H1 (cell line): ENCODE measurements around the gene LTBP1. TPM values are rescaled to one million over a fixed set of nuclear protein-coding genes. Genes with fewer than 3 reads are reported as not detected.

Experiments
- CTCF ChIA-PET: fragments of 300-600 bp; sonication (Branson Sonifier 250); formaldehyde crosslinking; loops from one replicate; lab custom pipeline; 2021; ENCODE audit not compliant: partially characterized antibody; lab: Charles Lee
- POLR2A ChIA-PET: fragments of 300-600 bp; sonication (Branson Sonifier 250); formaldehyde crosslinking; loops from one replicate; lab custom pipeline; 2021; ENCODE audit warnings: inconsistent platforms; ENCODE audit not compliant: partially characterized antibody; lab: Charles Lee
- DNase-seq, 2 experiments: peaks; one replicate each; pipeline versions ENCODE4 v3.0.0 to v3.0.0-alpha.2; 2010 to 2022; ENCODE audit warnings: low spot score in 2 of 2, low read depth in 1 of 2, mixed read lengths in 1 of 2
- FAIRE-seq: peaks from 2 replicates; lab custom pipeline; 2011; peaks lifted over from hg19 to GRCh38; lab: Jason Lieb, UNC
- H2AFZ ChIP-seq: 2 replicates; pipeline ENCODE4 v1.8.1; 2012; ENCODE audit warnings: low read length, inconsistent platforms
- H2AK5ac ChIP-seq: 2 replicates; pipeline ENCODE4 v1.6.1; 2013; ENCODE audit warnings: low read depth, low read length
- H2BK120ac ChIP-seq: replicated peaks from 2 replicates; pipeline ENCODE3; 2013; ENCODE audit warnings: low read depth, low read length, inconsistent platforms
- H2BK12ac ChIP-seq: 2 replicates; pipeline ENCODE4 v1.6.1; 2013; ENCODE audit warnings: low read depth, low read length
- H2BK15ac ChIP-seq: 2 replicates; pipeline ENCODE4 v1.6.1; 2013; ENCODE audit warnings: low read length
- H2BK20ac ChIP-seq: 2 replicates; pipeline ENCODE4 v1.6.1; 2013; ENCODE audit warnings: low read length
- H2BK5ac ChIP-seq: 2 replicates; pipeline ENCODE4 v1.6.1; 2013; ENCODE audit warnings: low read depth, low read length
- H3K14ac ChIP-seq: 2 replicates; pipeline ENCODE4 v1.6.1; 2013; ENCODE audit warnings: inconsistent platforms; ENCODE audit not compliant: insufficient read length
- H3K18ac ChIP-seq: 2 replicates; pipeline ENCODE4 v1.6.1; 2013; ENCODE audit warnings: low read length; ENCODE audit errors: extremely low read depth
- H3K23ac ChIP-seq: 2 replicates; pipeline ENCODE4 v1.6.1; 2013; ENCODE audit warnings: inconsistent platforms; ENCODE audit not compliant: insufficient read length
- H3K23me2 ChIP-seq: 2 replicates; pipeline ENCODE4 v1.6.1; 2013; ENCODE audit warnings: low read depth, low read length
- H3K27ac ChIP-seq: 2 replicates; pipeline ENCODE4 v1.6.1; 2011; ENCODE audit warnings: low read depth, low read length, inconsistent platforms
- H3K27me3 ChIP-seq, 4 experiments: replicated peaks in 1 of 4; 1 replicate in 1 of 4; 2 replicates in 3 of 4; pipeline versions ENCODE4 v1.6.1 to v1.8.1; 2011 to 2013; ENCODE audit warnings: low read length in 3 of 4, mild to moderate bottlenecking in 3 of 4, inconsistent platforms in 2 of 4, mixed read lengths in 2 of 4, moderate library complexity in 1 of 4; ENCODE audit not compliant: control insufficient read depth in 3 of 4, insufficient read depth in 3 of 4; ENCODE audit errors: extremely low read depth in 1 of 4
- H3K36me3 ChIP-seq, 4 experiments: 2 replicates each; pipeline versions ENCODE4 v1.6.1 to v1.8.1; 2011 to 2013; ENCODE audit warnings: mild to moderate bottlenecking in 4 of 4, low read length in 3 of 4, moderate library complexity in 2 of 4, control low read depth in 1 of 4, inconsistent platforms in 1 of 4; ENCODE audit not compliant: insufficient read depth in 4 of 4, control insufficient read depth in 2 of 4
- H3K4ac ChIP-seq: replicated peaks from 2 replicates; pipeline ENCODE3; 2013; ENCODE audit warnings: low read length, low read depth, mixed read lengths, inconsistent platforms; ENCODE audit not compliant: insufficient read length
- H3K4me1 ChIP-seq, 4 experiments: replicated peaks in 1 of 4; 1 replicate in 1 of 4; 2 replicates in 3 of 4; pipeline versions ENCODE4 v1.6.1 to v1.8.1; 2011 to 2013; ENCODE audit warnings: low read length in 3 of 4, inconsistent platforms in 2 of 4, mixed read lengths in 1 of 4; ENCODE audit not compliant: insufficient read depth in 4 of 4, control insufficient read depth in 3 of 4
- H3K4me2 ChIP-seq, 2 experiments: 2 replicates each; pipeline versions ENCODE4 v1.6.1 to v1.8.1; 2011 to 2013; ENCODE audit warnings: low read depth in 2 of 2, low read length in 2 of 2, control low read depth in 1 of 2, inconsistent platforms in 1 of 2, mild to moderate bottlenecking in 1 of 2; ENCODE audit not compliant: insufficient read depth in 1 of 2
- H3K4me3 ChIP-seq, 4 experiments: fragments of 200-600, 300-600 bp in 1 of 4; sonication (generic), shearing (Covaris generic), sonication (Bioruptor Twin) in 1 of 4; 2 replicates each; pipeline versions ENCODE4 v1.5.1 to v1.8.1; 2011 to 2016; ENCODE audit warnings: low read length in 4 of 4, low read depth in 3 of 4, control low read depth in 2 of 4, inconsistent platforms in 2 of 4, mild to moderate bottlenecking in 2 of 4, mixed read lengths in 1 of 4, moderate library complexity in 1 of 4; ENCODE audit not compliant: insufficient read depth in 2 of 4; ENCODE audit errors: extremely low read depth in 1 of 4
- H3K56ac ChIP-seq: replicated peaks from 2 replicates; pipeline ENCODE3; 2013; ENCODE audit warnings: low read depth, mild to moderate bottlenecking, mixed read lengths, low read length, inconsistent platforms; ENCODE audit not compliant: insufficient read length
- H3K79me1 ChIP-seq: 2 replicates; pipeline ENCODE4 v1.6.1; 2013; ENCODE audit warnings: low read depth, low read length, control low read depth
- H3K79me2 ChIP-seq, 2 experiments: 2 replicates each; pipeline versions ENCODE4 v1.6.1 to v1.8.1; 2012 to 2013; ENCODE audit warnings: low read length in 2 of 2, mild to moderate bottlenecking in 2 of 2, inconsistent platforms in 1 of 2; ENCODE audit not compliant: insufficient read depth in 2 of 2, control insufficient read depth in 1 of 2
- H3K9ac ChIP-seq, 4 experiments: replicated peaks in 1 of 4; 1 replicate in 1 of 4; 2 replicates in 3 of 4; pipeline versions ENCODE4 v1.6.1 to v1.8.1; 2011 to 2013; ENCODE audit warnings: low read depth in 3 of 4, low read length in 3 of 4, control low read depth in 2 of 4, mild to moderate bottlenecking in 2 of 4, moderate library complexity in 2 of 4, inconsistent platforms in 1 of 4; ENCODE audit errors: extremely low read depth in 1 of 4
- H3K9me3 ChIP-seq, 2 experiments: 2 replicates each; pipeline versions ENCODE4 v1.6.1 to v1.8.1; 2012 to 2013; ENCODE audit warnings: mild to moderate bottlenecking in 2 of 2, moderate library complexity in 2 of 2, control low read depth in 1 of 2, inconsistent platforms in 1 of 2, low read depth in 1 of 2, low read length in 1 of 2, mixed read lengths in 1 of 2; ENCODE audit not compliant: insufficient read depth in 2 of 2
- H4K20me1 ChIP-seq, 2 experiments: replicated peaks in 1 of 2; 2 replicates each; pipeline versions ENCODE3 to v1.8.1; 2011 to 2013; ENCODE audit warnings: inconsistent platforms in 2 of 2, low read length in 2 of 2, mild to moderate bottlenecking in 1 of 2; ENCODE audit not compliant: insufficient read depth in 2 of 2, control insufficient read depth in 1 of 2
- H4K5ac ChIP-seq: 2 replicates; pipeline ENCODE4 v1.6.1; 2013; ENCODE audit warnings: low read length, low read depth, mixed read lengths, inconsistent platforms; ENCODE audit not compliant: insufficient read length
- H4K8ac ChIP-seq: 2 replicates; pipeline ENCODE4 v1.8.0; 2013; ENCODE audit warnings: mild to moderate bottlenecking, moderate library complexity, low read length, inconsistent platforms; ENCODE audit not compliant: insufficient read depth; ENCODE audit errors: extremely low read depth
- H4K91ac ChIP-seq: replicated peaks from 2 replicates; pipeline ENCODE3; 2013; ENCODE audit warnings: low read length, mixed read lengths, inconsistent platforms; ENCODE audit not compliant: insufficient read length
- ASH2L ChIP-seq: fragments of 200-600, 300-600 bp; sonication (generic); IDR thresholded peaks from one replicate; pipeline ENCODE4 v1.7.1; 2017; ENCODE audit warnings: low read length
- CEBPB ChIP-seq: IDR thresholded peaks from 2 replicates; pipeline ENCODE4 v1.6.1; 2012; ENCODE audit warnings: low read depth, low read length
- CHD2 ChIP-seq: IDR thresholded peaks from 2 replicates; pipeline ENCODE4 v1.6.1; 2012; ENCODE audit warnings: low read length, improper control_type of control experiment
- E2F6 ChIP-seq: IDR thresholded peaks from 2 replicates; pipeline ENCODE4 v1.6.1; 2012; ENCODE audit warnings: inconsistent platforms
- HDAC2 ChIP-seq, 2 experiments: fragments of 300-600 bp in 1 of 2; sonication (generic) in 1 of 2; IDR thresholded peaks; 2 replicates each; pipeline ENCODE4 v1.6.1; 2011 to 2012; ENCODE audit warnings: low read depth in 2 of 2, low read length in 2 of 2, mild to moderate bottlenecking in 2 of 2, moderate library complexity in 2 of 2, borderline replicate concordance in 1 of 2, inconsistent platforms in 1 of 2
- NANOG ChIP-seq: IDR thresholded peaks from 2 replicates; pipeline ENCODE4 v1.6.1; 2011; ENCODE audit warnings: low read length, low read depth, mild to moderate bottlenecking, inconsistent platforms; ENCODE audit not compliant: insufficient read depth, poor library complexity, severe bottlenecking
- PHF8 ChIP-seq: fragments of 200-600 bp; sonication (generic); conservative IDR thresholded peaks from 2 replicates; pipeline ENCODE4 v1.7.1; 2012; ENCODE audit warnings: low read depth, mild to moderate bottlenecking, inconsistent platforms, low read length, moderate library complexity
- POLR2A ChIP-seq, 2 experiments: IDR thresholded peaks; 1 replicate in 1 of 2; 2 replicates in 1 of 2; pipeline ENCODE4 v1.6.1; 2011; ENCODE audit warnings: low read depth in 2 of 2, low read length in 2 of 2, mild to moderate bottlenecking in 2 of 2; ENCODE audit errors: control extremely low read depth in 1 of 2
- RXRA ChIP-seq: IDR thresholded peaks from 2 replicates; pipeline ENCODE4 v1.6.1; 2011; ENCODE audit warnings: low read depth, mild to moderate bottlenecking, low read length, moderate library complexity; ENCODE audit not compliant: insufficient read depth
- SP1 ChIP-seq: IDR thresholded peaks from 2 replicates; pipeline ENCODE4 v1.6.1; 2011; ENCODE audit warnings: low read depth, low read length
- TCF12 ChIP-seq: IDR thresholded peaks from 2 replicates; pipeline ENCODE4 v1.6.1; 2011; ENCODE audit warnings: low read depth, mild to moderate bottlenecking, low read length
- WGBS, 2 experiments: shearing (Covaris generic) in 1 of 2; methylation state at CpG; one replicate each; pipeline versions ENCODE4 v1.1.6 to v1.1.7; 2013 to 2015; ENCODE audit warnings: low lambda C conversion rate in 2 of 2, mixed read lengths in 2 of 2, inconsistent platforms in 1 of 2, low coverage in 1 of 2, missing lambda C conversion rate in 1 of 2; ENCODE audit not compliant: insufficient replicate concordance in 2 of 2, insufficient coverage in 1 of 2, insufficient read length in 1 of 2; ENCODE audit errors: extremely low coverage in 1 of 2, missing lambda C conversion rate in 1 of 2; 5-methylcytosine and 5-hydroxymethylcytosine counted together
- polyA plus RNA-seq, 7 experiments: library from polyadenylated mRNA; depleted of rRNA in 3 of 7; stranded (reverse) in 5 of 7; unstranded in 2 of 7; fragments of >200 nt in 5 of 7; fragments of 200-250 nt in 2 of 7; gene quantifications; 1 replicate in 5 of 7; 2 replicates in 1 of 7; 4 replicates in 1 of 7; pipeline versions ENCODE4 v1.2.1 to v1.2.3, GENCODE V29; 2011 to 2013; ENCODE audit warnings: missing spikeins in 2 of 7, mixed read lengths in 2 of 7
- total RNA-seq: library from RNA; stranded (reverse); fragmentation: NEBNext Ultra II Directional; extraction: Animal tissue kit (Norgen Biotek cat#: 25700); gene quantifications from 2 replicates; pipeline ENCODE4 v1.2.1, GENCODE V29; 2021

Gene LTBP1
- total and polyA plus RNA-seq, 2 of the 8 experiments (the other 6 are each of a cell fraction or from before 2014, with no cell fraction given), result 15.4 to 24.7 TPM

DNA sequence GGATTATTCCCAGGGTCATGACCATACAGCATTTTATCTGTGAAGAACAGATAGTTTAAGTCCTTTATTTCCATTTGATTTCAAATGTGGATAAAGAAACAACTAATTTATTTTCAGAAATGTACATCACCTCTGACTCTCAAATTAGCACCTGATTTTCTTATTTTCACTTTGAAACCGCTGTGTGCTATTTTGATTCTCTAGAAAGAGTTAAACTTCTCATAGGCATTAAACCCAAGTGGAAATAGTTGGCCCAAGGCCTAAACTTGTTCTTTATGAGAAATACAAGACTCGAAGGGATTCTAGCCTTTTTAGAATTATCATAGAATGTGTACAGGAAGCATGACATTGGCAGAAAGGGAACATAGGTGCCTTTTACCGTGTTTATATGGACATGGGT is 41.5 kb upstream of the LTBP1 start:
- H4K5ac ChIP-seq, result no peak overlapping the region
- no peaks in the 10 kb centered on the region for H3K27me3 ChIP-seq
- H3K9ac ChIP-seq, result no peak overlapping the region
- no peak for FAIRE-seq
- ChIA-PET CTCF (no interaction called here), POLR2A (no interaction called here)
- H2BK5ac ChIP-seq, result no peak overlapping the region
- H3K4me2 ChIP-seq, result no peak overlapping the region
- H3K14ac ChIP-seq, result no peak overlapping the region
- H3K9me3 ChIP-seq, result no peaks in the 10 kb centered on the region; a peak in 1 of 4 replicates
- H2AFZ ChIP-seq, result no peak overlapping the region
- H3K23me2 ChIP-seq, result no peaks in the 10 kb centered on the region; the same call in 1 of the 2 replicates
- H4K20me1 ChIP-seq, result no peaks in the 10 kb centered on the region
- H3K18ac ChIP-seq, result no peak overlapping the region
- H4K8ac ChIP-seq, result no peak overlapping the region
- no peak overlapping the region for H3K27ac ChIP-seq
- no peaks in the 10 kb centered on the region for H3K79me1 ChIP-seq
- no peak overlapping the region for H4K91ac ChIP-seq
- no peak overlapping the region for H2BK120ac ChIP-seq
- H2BK12ac ChIP-seq, result no peak overlapping the region
- no peak overlapping the region for H2BK15ac ChIP-seq
- H3K23ac ChIP-seq, result no peak overlapping the region
- no peaks in the 10 kb centered on the region for H3K36me3 ChIP-seq
- H2AK5ac ChIP-seq, result no peak overlapping the region
- TF ChIP-seq NANOG, result no peak
- no peak for TF ChIP-seq SP1
- TF ChIP-seq ASH2L, result no peak
- TF ChIP-seq TCF12, result no peak
- no peak for TF ChIP-seq CEBPB
- TF ChIP-seq PHF8, result no peak
- TF ChIP-seq E2F6, result no peak
- no peak for TF ChIP-seq POLR2A (IDR thresholded peaks at IDR 0.05; ENCODE audit: control extremely low read depth in 1 of 2, low read depth in 2 of 2, low read length in 2 of 2)
- TF ChIP-seq RXRA, result no peak
- no peak for TF ChIP-seq HDAC2 (IDR thresholded peaks at IDR 0.05; ENCODE audit: borderline replicate concordance in 1 of 2, low read depth in 2 of 2, low read length in 2 of 2)
- no peak for TF ChIP-seq CHD2
- DNase-seq, result no peak
- H3K4me3 ChIP-seq, result no peak overlapping the region
- no peak overlapping the region for H2BK20ac ChIP-seq
- H3K4me1 ChIP-seq, result no peaks in the 10 kb centered on the region
- H3K79me2 ChIP-seq, result no peaks in the 10 kb centered on the region
- no peak overlapping the region for H3K4ac ChIP-seq
- WGBS, 2 experiments, result 88% methylated on average over 3 of the region's 3 CpGs; no CpG with 5 or more reads in 1 of the 2 experiments
- no peak overlapping the region for H3K56ac ChIP-seq
